Measurements from ENCODE around the gene ZBP1. TPM values are rescaled to one million over a fixed set of nuclear protein-coding genes. Genes with fewer than 3 reads are reported as not detected.

The ZBP1 gene
- total RNA-seq, 3 donors from 2014 or later: 1.8 to 12.8 (median 3.6) TPM

GRCh38 chr20:57618764-57619050, 1.5 kb downstream of the ZBP1 start:
- Histone ChIP-seq H3K9me3 (no peaks in the 10 kb centered on the region), H3K36me3 (ENCODE audit: low read depth) (no peaks in the 10 kb centered on the region), H3K4me3 (no peak overlapping the region), H3K4me1 (ENCODE audit: low read depth) (peaks cover 11% of the 10 kb centered on the region)
- intact Hi-C loops (cut with DNase I, micrococcal nuclease): no loop called here
- DNase-seq (no peak), ATAC-seq (no peak)
- TF ChIP-seq, protein P1, sequence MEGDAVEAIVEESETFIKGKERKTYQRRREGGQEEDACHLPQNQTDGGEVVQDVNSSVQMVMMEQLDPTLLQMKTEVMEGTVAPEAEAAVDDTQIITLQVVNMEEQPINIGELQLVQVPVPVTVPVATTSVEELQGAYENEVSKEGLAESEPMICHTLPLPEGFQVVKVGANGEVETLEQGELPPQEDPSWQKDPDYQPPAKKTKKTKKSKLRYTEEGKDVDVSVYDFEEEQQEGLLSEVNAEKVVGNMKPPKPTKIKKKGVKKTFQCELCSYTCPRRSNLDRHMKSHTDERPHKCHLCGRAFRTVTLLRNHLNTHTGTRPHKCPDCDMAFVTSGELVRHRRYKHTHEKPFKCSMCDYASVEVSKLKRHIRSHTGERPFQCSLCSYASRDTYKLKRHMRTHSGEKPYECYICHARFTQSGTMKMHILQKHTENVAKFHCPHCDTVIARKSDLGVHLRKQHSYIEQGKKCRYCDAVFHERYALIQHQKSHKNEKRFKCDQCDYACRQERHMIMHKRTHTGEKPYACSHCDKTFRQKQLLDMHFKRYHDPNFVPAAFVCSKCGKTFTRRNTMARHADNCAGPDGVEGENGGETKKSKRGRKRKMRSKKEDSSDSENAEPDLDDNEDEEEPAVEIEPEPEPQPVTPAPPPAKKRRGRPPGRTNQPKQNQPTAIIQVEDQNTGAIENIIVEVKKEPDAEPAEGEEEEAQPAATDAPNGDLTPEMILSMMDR (IDR thresholded peaks at IDR 0.05): no peak

GRCh38 chr20:57618091-57618763, 2.0 kb downstream of the ZBP1 start:
- Histone ChIP-seq H3K4me1 (ENCODE audit: low read depth) (peaks cover 11% of the 10 kb centered on the region), H3K9me3 (no peaks in the 10 kb centered on the region), H3K4me3 (no peak overlapping the region), H3K36me3 (ENCODE audit: low read depth) (no peaks in the 10 kb centered on the region)
- TF ChIP-seq, protein P1 (IDR thresholded peaks at IDR 0.05): no peak
- DNase-seq: peak; percentile 51 to 91 (median 67)
- ATAC-seq: peak; percentile 84
- intact Hi-C loops (cut with DNase I, micrococcal nuclease): no loop called here

- peak in 1 of 3 donors; percentile 50 for DNase-seq
- Histone ChIP-seq H3K4me3 (no peak overlapping the region), H3K9me3 (no peaks in the 10 kb centered on the region), H3K4me1 (ENCODE audit: low read depth) (peaks cover 11% of the 10 kb centered on the region), H3K36me3 (ENCODE audit: low read depth) (no peaks in the 10 kb centered on the region)
- intact Hi-C loops (cut with DNase I, micrococcal nuclease): no loop called here
- TF ChIP-seq, protein P1 (IDR thresholded peaks at IDR 0.05): no peak
- no peak for ATAC-seq
Observed at GRCh38 chr20:57617079-57617795, 3.0 kb downstream of the ZBP1 start.

DNA sequence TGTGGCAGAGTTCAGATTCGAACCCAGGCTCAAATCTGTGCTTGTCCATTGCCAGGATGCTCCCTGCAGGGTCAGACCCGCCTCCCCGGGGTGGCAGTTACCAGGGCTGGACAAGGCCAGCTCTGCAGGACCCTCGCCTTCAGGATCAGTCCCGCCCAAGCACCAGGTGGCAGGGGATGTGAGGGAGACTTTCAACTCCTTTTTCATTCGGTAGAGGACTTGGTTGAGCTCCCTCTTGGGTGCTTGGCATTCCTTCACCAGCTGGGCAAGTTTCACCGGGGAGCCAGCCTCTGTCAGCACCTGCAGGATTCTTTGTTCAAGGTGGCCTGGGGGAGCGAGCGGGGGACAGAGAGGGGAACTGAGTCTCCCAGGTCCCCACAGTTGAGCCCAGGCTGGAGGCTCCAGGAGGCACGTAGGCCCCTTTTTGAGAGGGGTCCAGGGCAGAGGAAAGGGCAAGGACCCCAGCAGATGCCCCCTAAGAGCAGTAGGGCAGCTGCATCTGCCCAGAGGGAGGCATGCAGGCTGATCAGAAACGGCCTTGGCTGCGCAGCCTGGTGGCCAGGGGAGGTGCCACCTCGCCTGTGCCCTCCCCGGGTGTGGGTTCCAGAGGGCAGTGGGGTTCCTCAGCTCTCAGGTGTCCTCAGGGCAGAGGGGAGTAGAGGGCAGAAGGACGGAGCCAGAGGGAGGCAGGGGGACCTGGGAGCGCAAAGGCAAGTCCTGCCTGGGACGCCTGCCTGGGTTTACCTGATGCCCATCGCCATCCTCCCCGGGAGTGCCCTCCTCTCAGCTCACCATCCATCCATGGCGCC, 3.9 kb downstream of the ZBP1 start:
- Histone ChIP-seq H3K9me3 (no peaks in the 10 kb centered on the region), H3K4me1 (ENCODE audit: low read depth) (peaks cover 11% of the 10 kb centered on the region), H3K4me3 (no peak overlapping the region), H3K36me3 (ENCODE audit: low read depth) (no peaks in the 10 kb centered on the region)
- intact Hi-C loops (cut with DNase I, micrococcal nuclease): no loop called here
- TF ChIP-seq, protein P1 (IDR thresholded peaks at IDR 0.05): no peak
- DNase-seq (peak in 1 of 3 donors; percentile 46), ATAC-seq (no peak)

DNA sequence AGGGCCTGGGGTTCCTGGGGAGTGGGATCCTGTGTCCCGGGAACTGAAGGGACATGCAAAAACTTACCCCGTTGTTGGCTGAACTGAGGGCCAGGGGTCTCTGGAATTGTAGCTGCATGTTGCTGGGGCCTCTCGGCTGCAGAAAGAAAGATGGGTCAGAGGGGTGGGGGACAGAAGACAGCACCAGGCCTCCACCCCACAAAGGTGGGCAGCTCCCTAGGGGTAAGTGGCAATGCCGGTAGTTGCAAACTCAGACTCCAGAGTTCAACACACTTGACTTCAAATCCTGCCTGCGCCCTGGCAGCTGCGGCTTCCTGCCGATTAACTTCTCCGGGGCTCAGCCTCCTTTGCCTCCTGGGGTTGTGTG, 4.8 kb downstream of the ZBP1 start:
- TF ChIP-seq, protein P1 (IDR thresholded peaks at IDR 0.05): no peak
- no peaks in the 10 kb centered on the region for H3K36me3 ChIP-seq (ENCODE audit: low read depth)
- no peaks in the 10 kb centered on the region for H3K9me3 ChIP-seq
- no peak overlapping the region for H3K4me3 ChIP-seq
- DNase-seq: no peak
- intact Hi-C loops (cut with DNase I, micrococcal nuclease): no loop called here
- no peak for ATAC-seq
- H3K4me1 ChIP-seq (ENCODE audit: low read depth): peaks cover 5% of the 10 kb centered on the region

Measured in mucosa of descending colon (tissue), 3 donors.